Colonic mucosa (tissue), 4 donors: ENCODE data around the gene SRRD. TPM values are rescaled to one million over a fixed set of nuclear protein-coding genes. Genes with fewer than 3 reads are reported as not detected.

Source experiments
- DNase-seq: peaks from one replicate; pipeline ENCODE4 v3.0.0-alpha.2; 2020
- H3K27ac ChIP-seq: fragments of 200-600 bp; one replicate; pipeline ENCODE4 v1.8.0; 2021
- H3K27me3 ChIP-seq: fragments of 200-600 bp; one replicate; pipeline ENCODE4 v1.8.0; 2021
- H3K36me3 ChIP-seq: fragments of 200-600 bp; one replicate; pipeline ENCODE4 v1.8.0; 2021
- H3K4me1 ChIP-seq: fragments of 200-600 bp; one replicate; pipeline ENCODE4 v1.8.0; 2021; ENCODE audit warnings: mild to moderate bottlenecking
- H3K4me3 ChIP-seq: fragments of 200-600 bp; one replicate; pipeline ENCODE4 v1.8.0; 2021
- H3K9ac ChIP-seq, 2 donors: one replicate each; pipeline ENCODE4 v1.7.0; 2013; ENCODE audit warnings: control low read depth in 2 of 2, low read depth in 2 of 2, low read length in 2 of 2
- H3K9me3 ChIP-seq: fragments of 200-600 bp; one replicate; pipeline ENCODE4 v1.8.0; 2021
- intact Hi-C: fragments of 100-400 bp; cut with DNase I; formaldehyde crosslinking; loops from one replicate; pipeline ENCODE4 v1.14.1; 2022
- total RNA-seq, 2 donors: library from RNA; stranded (reverse); fragmentation: NEBNext Ultra II Directional in 1 of 2; extraction: Animal tissue kit (Norgen Biotek cat#: 25700) in 1 of 2; gene quantifications; one replicate each; pipeline ENCODE4 v1.2.1, GENCODE V29; 2021
- TF ChIP-seq, protein P1 (sequence below): fragments of 200-600 bp; IDR thresholded peaks from one replicate; pipeline ENCODE4 v1.8.0; 2022; ENCODE audit warnings: antibody characterized with exemption, mild to moderate bottlenecking
- donor health status: healthy.
- donor health status: DM: no; HTN: no; CAD: no.
- donor health status: DM: no; HTN: no; CAD: no.

SRRD gene
- total RNA-seq, 2 donors from 2014 or later: 11.8 to 16.4 TPM

DNA sequence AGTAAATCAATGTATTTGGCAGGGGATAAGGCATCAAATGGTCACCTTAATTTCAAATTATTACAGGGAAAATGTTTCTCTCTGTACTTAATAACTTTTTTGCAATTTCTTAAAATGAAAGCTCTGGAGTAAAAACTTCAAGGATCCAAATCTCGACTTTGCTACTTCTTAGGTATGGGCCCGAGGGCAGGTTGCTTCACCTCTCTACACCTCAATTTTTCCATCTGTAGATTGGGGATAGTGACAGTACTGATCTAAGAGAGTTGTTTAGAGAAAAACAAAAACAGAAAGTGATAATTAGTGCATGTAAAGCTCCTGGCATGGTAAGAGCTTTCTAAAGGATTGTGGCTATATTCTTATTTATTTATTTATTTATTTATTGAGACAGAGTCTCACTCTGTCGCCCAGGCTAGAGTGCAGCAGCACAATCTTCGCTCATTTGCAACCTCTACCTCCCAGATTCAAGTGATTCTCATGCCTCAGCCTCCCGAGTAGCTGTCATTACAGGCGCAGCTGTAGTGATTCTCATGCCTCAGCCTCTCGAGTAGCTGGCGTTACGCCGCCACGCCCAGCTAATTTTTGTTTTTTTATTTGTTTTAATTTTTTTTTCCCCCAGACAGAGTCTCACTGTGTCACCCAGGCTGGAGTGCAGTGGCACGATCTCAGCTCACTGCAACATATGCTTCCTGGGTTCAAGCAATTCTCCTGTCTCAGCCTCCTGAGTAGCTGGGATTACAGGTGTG, 30.9 kb downstream of the SRRD start:
- H3K9ac ChIP-seq: no peak overlapping the region
- DNase-seq: no peak
- no peak overlapping the region for H3K27ac ChIP-seq
- H3K4me1 ChIP-seq: peaks cover 7% of the 10 kb centered on the region
- H3K36me3 ChIP-seq: no peaks in the 10 kb centered on the region
- TF ChIP-seq, protein P1, sequence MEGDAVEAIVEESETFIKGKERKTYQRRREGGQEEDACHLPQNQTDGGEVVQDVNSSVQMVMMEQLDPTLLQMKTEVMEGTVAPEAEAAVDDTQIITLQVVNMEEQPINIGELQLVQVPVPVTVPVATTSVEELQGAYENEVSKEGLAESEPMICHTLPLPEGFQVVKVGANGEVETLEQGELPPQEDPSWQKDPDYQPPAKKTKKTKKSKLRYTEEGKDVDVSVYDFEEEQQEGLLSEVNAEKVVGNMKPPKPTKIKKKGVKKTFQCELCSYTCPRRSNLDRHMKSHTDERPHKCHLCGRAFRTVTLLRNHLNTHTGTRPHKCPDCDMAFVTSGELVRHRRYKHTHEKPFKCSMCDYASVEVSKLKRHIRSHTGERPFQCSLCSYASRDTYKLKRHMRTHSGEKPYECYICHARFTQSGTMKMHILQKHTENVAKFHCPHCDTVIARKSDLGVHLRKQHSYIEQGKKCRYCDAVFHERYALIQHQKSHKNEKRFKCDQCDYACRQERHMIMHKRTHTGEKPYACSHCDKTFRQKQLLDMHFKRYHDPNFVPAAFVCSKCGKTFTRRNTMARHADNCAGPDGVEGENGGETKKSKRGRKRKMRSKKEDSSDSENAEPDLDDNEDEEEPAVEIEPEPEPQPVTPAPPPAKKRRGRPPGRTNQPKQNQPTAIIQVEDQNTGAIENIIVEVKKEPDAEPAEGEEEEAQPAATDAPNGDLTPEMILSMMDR: no peak
- no peaks in the 10 kb centered on the region for H3K9me3 ChIP-seq
- no peaks in the 10 kb centered on the region for H3K27me3 ChIP-seq
- no peak overlapping the region for H3K4me3 ChIP-seq
- intact Hi-C loops: no loop called here

DNA sequence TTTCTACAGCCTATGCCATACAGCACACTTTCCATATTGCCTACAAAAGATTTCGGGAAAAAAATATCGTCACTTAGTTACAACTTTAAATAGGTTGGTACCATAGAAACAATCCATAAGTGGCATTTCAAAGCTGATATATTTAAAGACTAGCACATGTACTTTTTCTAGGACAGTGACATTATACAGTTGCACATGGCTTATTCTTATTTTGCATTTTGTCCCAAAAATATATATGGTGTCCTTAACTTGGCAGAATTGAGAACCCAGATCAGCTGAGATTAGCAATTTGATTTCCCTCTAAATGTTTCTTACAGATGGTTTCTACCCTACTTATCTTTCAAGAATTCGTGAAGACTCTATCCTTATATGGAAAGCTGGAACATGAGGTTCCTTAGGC, 32.3 kb downstream of the SRRD start:
- no peak for DNase-seq
- no peaks in the 10 kb centered on the region for H3K36me3 ChIP-seq
- no peaks in the 10 kb centered on the region for H3K27me3 ChIP-seq
- no peak overlapping the region for H3K9ac ChIP-seq
- H3K9me3 ChIP-seq: no peaks in the 10 kb centered on the region
- H3K4me3 ChIP-seq: no peak overlapping the region
- H3K27ac ChIP-seq: no peak overlapping the region
- intact Hi-C loops: no loop called here
- peaks cover 3% of the 10 kb centered on the region for H3K4me1 ChIP-seq
- TF ChIP-seq, protein P1: no peak

DNA sequence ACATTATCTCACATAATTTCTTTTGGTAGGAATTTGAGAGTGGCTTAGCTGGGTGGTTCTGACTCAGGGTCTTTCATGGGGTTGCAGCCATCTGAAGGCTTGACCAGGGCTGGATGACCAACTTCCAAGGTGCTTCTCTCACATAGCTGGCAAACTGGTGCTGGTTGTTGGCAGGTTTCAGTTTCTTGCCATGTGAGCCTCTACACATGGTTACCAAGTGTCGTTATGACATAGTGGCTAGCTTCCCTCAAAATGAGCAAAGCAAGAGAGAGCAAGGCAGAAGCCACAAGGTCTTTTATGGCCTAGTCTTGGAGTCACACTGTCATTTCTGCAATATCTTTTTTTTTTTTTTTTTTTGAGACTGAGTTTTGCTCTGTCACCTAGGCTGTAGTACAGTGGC, 32.8 kb downstream of the SRRD start:
- Histone ChIP-seq H3K4me1 (peaks cover under 1% of the 10 kb centered on the region), H3K27ac (no peak overlapping the region), H3K4me3 (no peak overlapping the region), H3K27me3 (no peaks in the 10 kb centered on the region), H3K9me3 (no peaks in the 10 kb centered on the region), H3K9ac (no peak overlapping the region), H3K36me3 (no peaks in the 10 kb centered on the region)
- DNase-seq: no peak
- intact Hi-C loops: no loop called here
- TF ChIP-seq, protein P1: no peak

DNA sequence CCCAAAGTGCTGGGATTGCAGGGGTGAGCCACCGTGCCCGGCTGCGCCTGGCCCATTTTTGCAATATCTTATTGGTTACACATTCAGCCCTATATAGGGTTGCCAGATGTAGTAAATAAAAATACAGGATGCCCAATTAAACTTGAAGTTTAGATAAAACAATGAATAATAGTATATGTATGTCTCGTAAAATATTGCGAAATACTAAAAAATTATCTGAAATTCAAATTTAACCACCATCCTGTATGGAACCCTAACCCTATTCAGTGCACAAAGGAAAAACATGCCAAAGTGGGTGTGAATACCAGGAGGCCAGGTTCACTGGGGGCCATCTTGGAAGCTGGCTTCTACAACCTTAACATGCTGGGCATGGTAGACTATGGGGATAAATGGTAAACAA, 33.8 kb downstream of the SRRD start:
- TF ChIP-seq, protein P1: no peak
- H3K4me1 ChIP-seq: no peaks in the 10 kb centered on the region
- intact Hi-C loops: no loop called here
- DNase-seq: no peak
- no peak overlapping the region for H3K9ac ChIP-seq
- H3K36me3 ChIP-seq: no peaks in the 10 kb centered on the region
- no peaks in the 10 kb centered on the region for H3K27me3 ChIP-seq
- H3K9me3 ChIP-seq: no peaks in the 10 kb centered on the region
- no peak overlapping the region for H3K27ac ChIP-seq
- no peak overlapping the region for H3K4me3 ChIP-seq

DNA sequence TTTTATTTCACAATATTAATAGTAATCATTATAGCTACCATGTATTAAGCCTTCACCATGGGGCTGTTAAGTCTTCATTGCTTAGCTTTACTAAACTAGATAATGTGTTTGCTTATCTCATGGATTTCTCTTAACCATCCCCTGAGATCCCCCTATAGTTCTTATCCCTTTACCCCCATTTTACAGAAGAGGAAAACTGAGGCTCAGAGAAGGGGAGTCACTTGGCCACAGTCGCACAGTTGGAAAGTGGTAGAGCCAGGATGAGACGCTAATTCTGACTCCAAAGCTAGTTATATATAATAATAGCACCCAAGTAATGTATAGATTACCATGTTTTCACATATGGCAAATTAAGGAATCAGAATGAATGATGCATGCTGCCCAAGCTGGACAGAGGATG, 38.3 kb downstream of the SRRD start:
- intact Hi-C loops: no loop called here
- Histone ChIP-seq H3K4me1 (no peaks in the 10 kb centered on the region), H3K4me3 (no peak overlapping the region), H3K36me3 (no peaks in the 10 kb centered on the region), H3K9ac (no peak overlapping the region), H3K27ac (no peak overlapping the region), H3K27me3 (no peaks in the 10 kb centered on the region), H3K9me3 (no peaks in the 10 kb centered on the region)
- TF ChIP-seq, protein P1: no peak
- DNase-seq: no peak
